ENCODE results near the gene CALN1.

Gene CALN1

GRCh38 chr7:72003236-72003635 lies 408.9 kb downstream of the CALN1 start:
- H3K4me3 ChIP-seq (replicated peaks; ENCODE audit: low read depth, low read length): no peak overlapping the region
- no peak for TF ChIP-seq CTCF (IDR thresholded peaks at IDR 0.05; ENCODE audit: low read length, missing control alignments)
- no peak for DNase-seq (ENCODE audit: low read depth)

- no peak for TF ChIP-seq CTCF (IDR thresholded peaks at IDR 0.05; ENCODE audit: low read length, missing control alignments)
- H3K4me3 ChIP-seq (replicated peaks; ENCODE audit: low read depth, low read length): no peak overlapping the region
- DNase-seq (ENCODE audit: low read depth): no peak
These were observed 416.0 kb downstream of the CALN1 start for GRCh38 chr7:71996141-71996540.

GRCh38 chr7:71995111-71995510 lies 417.0 kb downstream of the CALN1 start:
- no peak for TF ChIP-seq CTCF (IDR thresholded peaks at IDR 0.05; ENCODE audit: low read length, missing control alignments)
- H3K4me3 ChIP-seq (replicated peaks; ENCODE audit: low read depth, low read length): no peak overlapping the region
- no peak for DNase-seq (ENCODE audit: low read depth)

GRCh38 chr7:71991586-71991985 lies 420.6 kb downstream of the CALN1 start:
- DNase-seq (ENCODE audit: low read depth): no peak
- no peak for TF ChIP-seq CTCF (IDR thresholded peaks at IDR 0.05; ENCODE audit: low read length, missing control alignments)
- no peak overlapping the region for H3K4me3 ChIP-seq (replicated peaks; ENCODE audit: low read depth, low read length)

- DNase-seq (ENCODE audit: low read depth): no peak
- TF ChIP-seq CTCF (IDR thresholded peaks at IDR 0.05; ENCODE audit: low read length, missing control alignments): no peak
- H3K4me3 ChIP-seq (replicated peaks; ENCODE audit: low read depth, low read length): no peak overlapping the region
These were observed 422.0 kb downstream of the CALN1 start for GRCh38 chr7:71990138-71990462.

GRCh38 chr7:71988201-71988600 lies 423.9 kb downstream of the CALN1 start:
- no peak overlapping the region for H3K4me3 ChIP-seq (replicated peaks; ENCODE audit: low read depth, low read length)
- TF ChIP-seq CTCF (IDR thresholded peaks at IDR 0.05; ENCODE audit: low read length, missing control alignments): no peak
- no peak for DNase-seq (ENCODE audit: low read depth)

DNA sequence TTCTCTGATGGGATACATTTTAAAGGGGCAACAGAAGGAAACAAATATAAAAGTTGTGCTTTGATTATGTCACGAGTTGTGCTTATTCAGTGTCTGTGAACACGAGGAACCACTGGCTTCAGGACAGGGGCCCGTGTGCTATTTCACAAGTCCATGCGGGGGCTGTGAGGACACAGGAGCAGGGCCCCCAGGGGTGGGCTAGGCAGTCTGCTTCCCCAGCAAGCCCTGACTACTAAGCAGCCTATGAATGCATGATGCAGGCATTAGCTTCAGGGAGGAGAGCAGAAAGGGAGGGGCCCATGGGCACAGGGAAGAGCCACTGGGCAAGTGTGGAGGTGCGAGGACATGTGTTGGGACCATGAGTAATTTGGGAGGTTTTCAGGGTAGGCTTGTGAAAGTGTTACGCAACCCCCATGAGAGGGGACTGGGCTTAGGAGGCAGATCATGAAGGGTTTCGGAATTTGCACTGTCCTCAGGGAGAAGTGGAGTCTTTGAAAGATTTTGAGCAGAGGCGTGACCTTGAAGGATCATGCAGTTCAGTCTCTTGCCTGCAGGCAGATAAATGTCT lies 424.9 kb downstream of the CALN1 start:
- no peak for TF ChIP-seq CTCF (IDR thresholded peaks at IDR 0.05; ENCODE audit: low read length, missing control alignments)
- no peak for DNase-seq (ENCODE audit: low read depth)
- no peak overlapping the region for H3K4me3 ChIP-seq (replicated peaks; ENCODE audit: low read depth, low read length)
